Mucosa of descending colon (tissue), 3 donors: Measurements from ENCODE around the gene DRC1. TPM values are rescaled to one million over a fixed set of nuclear protein-coding genes. Genes with fewer than 3 reads are reported as not detected.
A peak's percentile ranks its signal among the peaks of the same experiment; 100 is the strongest.

Source experiments
- ATAC-seq: fragments of 200-7000 bp; cut with Tn5 transposase; one replicate; pipeline ENCODE4 v1.9.1; 2020; ENCODE audit warnings: mild to moderate bottlenecking, moderate library complexity
- DNase-seq, 3 donors: peaks; one replicate each; pipeline ENCODE4 v3.0.0-alpha.2; 2020
- H3K36me3 ChIP-seq: fragments of 200-600 bp; one replicate; pipeline ENCODE4 v1.8.0; 2021; ENCODE audit warnings: low read depth, mild to moderate bottlenecking
- H3K4me1 ChIP-seq: fragments of 200-600 bp; one replicate; pipeline ENCODE4 v1.8.0; 2021; ENCODE audit warnings: low read depth, mild to moderate bottlenecking
- H3K4me3 ChIP-seq: fragments of 200-600 bp; one replicate; pipeline ENCODE4 v1.8.0; 2021; ENCODE audit warnings: mild to moderate bottlenecking
- H3K9me3 ChIP-seq: fragments of 200-600 bp; one replicate; pipeline ENCODE4 v1.8.0; 2021; ENCODE audit warnings: mild to moderate bottlenecking
- CTCF ChIP-seq: fragments of 200-600 bp; IDR thresholded peaks from one replicate; pipeline ENCODE4 v1.8.0; 2022; ENCODE audit warnings: antibody characterized with exemption, mild to moderate bottlenecking
- intact Hi-C, 2 donors: fragments of 100-400 bp; cut with DNase I in 1 of 2; cut with micrococcal nuclease in 1 of 2; formaldehyde crosslinking; loops; one replicate each; pipeline versions ENCODE4 v1.11.0 to v1.11.1; 2022; cut with DNase I, micrococcal nuclease
- total RNA-seq, 3 donors: library from RNA; stranded (reverse); fragmentation: NEBNext Ultra II Directional in 2 of 3; extraction: Animal tissue kit (Norgen Biotek cat#: 25700) in 2 of 3; gene quantifications; one replicate each; pipeline versions ENCODE4 v1.2.1 to v1.2.4, GENCODE V29; 2021 to 2023
- donor health status: DM: no; HTN: no; CAD: no; lungs with moderate emphysema.
- donor health status: DM: no; HTN: no; CAD: no.
- donor health status: DM: no; HTN: yes; CAD: no.

The DRC1 gene
- total RNA-seq, 3 donors from 2014 or later: not detected

GRCh38 chr2:26455037-26455669 lies 53.4 kb downstream of the DRC1 start:
- no peaks in the 10 kb centered on the region for H3K4me1 ChIP-seq
- no peak for TF ChIP-seq CTCF
- no peak overlapping the region for H3K4me3 ChIP-seq
- no peaks in the 10 kb centered on the region for H3K9me3 ChIP-seq
- intact Hi-C loops: no loop called here
- ATAC-seq (peak; percentile 4), DNase-seq (no peak)
- no peaks in the 10 kb centered on the region for H3K36me3 ChIP-seq

- H3K36me3 ChIP-seq: no peaks in the 10 kb centered on the region
- intact Hi-C loops: no loop called here
- peak; percentile 85 for ATAC-seq
- H3K9me3 ChIP-seq: no peaks in the 10 kb centered on the region
- H3K4me1 ChIP-seq: no peaks in the 10 kb centered on the region
- peak in 2 of 3 donors; percentile 19 to 39 for DNase-seq
- no peak for TF ChIP-seq CTCF
- H3K4me3 ChIP-seq: no peak overlapping the region
These were observed 54.1 kb downstream of the DRC1 start for GRCh38 chr2:26455670-26456439.

GRCh38 chr2:26456440-26457250 lies 54.9 kb downstream of the DRC1 start:
- Histone ChIP-seq H3K4me1 (no peaks in the 10 kb centered on the region), H3K36me3 (no peaks in the 10 kb centered on the region), H3K4me3 (no peak overlapping the region), H3K9me3 (no peaks in the 10 kb centered on the region)
- TF ChIP-seq CTCF: no peak
- peak; percentile 80 for ATAC-seq
- intact Hi-C loops: no loop called here
- DNase-seq: no peak

- no peak overlapping the region for H3K4me3 ChIP-seq
- H3K36me3 ChIP-seq: no peaks in the 10 kb centered on the region
- DNase-seq (no peak), ATAC-seq (no peak)
- intact Hi-C loops: no loop called here
- TF ChIP-seq CTCF: no peak
- H3K9me3 ChIP-seq: no peaks in the 10 kb centered on the region
- H3K4me1 ChIP-seq: no peaks in the 10 kb centered on the region
These were observed 55.5 kb downstream of the DRC1 start for GRCh38 chr2:26457251-26457666.

- no peak for TF ChIP-seq CTCF
- H3K4me3 ChIP-seq: no peak overlapping the region
- intact Hi-C loops: no loop called here
- no peaks in the 10 kb centered on the region for H3K36me3 ChIP-seq
- ATAC-seq (no peak), DNase-seq (no peak)
- no peaks in the 10 kb centered on the region for H3K9me3 ChIP-seq
- no peaks in the 10 kb centered on the region for H3K4me1 ChIP-seq
These were observed 56.1 kb downstream of the DRC1 start for GRCh38 chr2:26457695-26458364.
